Astrocyte (in vitro differentiated cells and primary cell): Measurements from ENCODE around the gene EVC.

Experiments
- CTCF ChIP-seq: IDR thresholded peaks from 2 replicates; pipeline ENCODE4 v1.5.1; 2011; ENCODE audit warnings: low read depth, mild to moderate bottlenecking, inconsistent platforms, low read length, moderate library complexity; ENCODE audit not compliant: insufficient read depth
- EZH2 ChIP-seq: IDR thresholded peaks from 2 replicates; pipeline ENCODE4 v1.6.1; 2012; ENCODE audit warnings: mild to moderate bottlenecking, low read length, inconsistent platforms; ENCODE audit not compliant: insufficient read depth

GRCh38 chr4:5757536-5757935 lies 46.5 kb downstream of the EVC start:
- TF ChIP-seq CTCF (no peak), EZH2 (no peak)
